ENCODE measurements around the gene TCEAL3. TPM values are rescaled to one million over a fixed set of nuclear protein-coding genes. Genes with fewer than 3 reads are reported as not detected.

Gene TCEAL3
- total RNA-seq: 1.3 and 2.9 TPM in 2 replicates

DNA sequence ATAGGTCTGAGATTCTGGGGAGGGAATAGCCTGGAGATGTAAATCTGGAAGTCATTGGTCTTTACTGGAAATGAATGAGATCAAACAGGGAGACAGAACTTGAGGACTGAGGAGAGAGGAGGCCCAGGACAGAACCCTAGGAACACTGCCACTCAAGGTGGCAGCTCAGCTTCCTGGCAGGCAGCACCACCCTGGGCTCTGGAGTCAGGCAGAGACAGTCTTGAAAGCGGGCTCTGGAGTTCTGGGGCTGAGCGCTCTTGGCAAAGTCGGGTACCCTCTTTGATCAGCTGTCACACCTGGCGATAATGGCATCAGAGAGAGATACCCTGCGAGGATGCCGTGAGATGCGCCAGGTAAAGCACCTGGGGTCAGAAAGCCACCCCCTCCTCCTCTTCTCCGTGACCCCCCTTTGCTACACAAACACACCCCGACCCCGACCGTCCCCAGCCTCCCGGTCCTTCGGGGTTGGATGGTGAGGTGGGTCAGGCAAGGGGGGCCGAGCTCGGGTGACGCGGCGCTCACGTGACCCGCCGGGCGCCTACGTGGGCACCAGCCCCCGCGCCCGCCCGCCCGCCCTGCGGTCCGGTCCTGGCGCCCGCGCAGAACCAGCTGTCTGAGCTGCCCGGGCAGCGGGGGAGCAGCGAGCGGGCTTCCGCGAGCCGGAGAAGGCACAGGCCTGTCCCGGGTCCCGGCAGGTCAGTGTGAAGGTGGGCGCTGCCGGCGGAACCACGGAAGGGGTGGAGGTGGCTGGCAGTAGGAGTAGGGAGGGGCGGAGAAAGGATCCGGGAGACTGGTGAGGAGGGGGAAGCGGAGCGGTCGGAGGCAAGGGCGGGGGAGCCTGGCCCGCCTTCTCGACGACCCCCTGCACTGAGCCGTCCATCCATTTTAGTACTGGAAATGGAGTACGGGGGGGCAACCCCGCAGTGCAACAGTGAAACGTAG, at the start of gene TCEAL3:
Gene TCEAL3 (plus strand): TSS at position 600 of the 942 bp plus-strand sequence. CDS start 1,102 bp downstream, outside the sequence.

DNA sequence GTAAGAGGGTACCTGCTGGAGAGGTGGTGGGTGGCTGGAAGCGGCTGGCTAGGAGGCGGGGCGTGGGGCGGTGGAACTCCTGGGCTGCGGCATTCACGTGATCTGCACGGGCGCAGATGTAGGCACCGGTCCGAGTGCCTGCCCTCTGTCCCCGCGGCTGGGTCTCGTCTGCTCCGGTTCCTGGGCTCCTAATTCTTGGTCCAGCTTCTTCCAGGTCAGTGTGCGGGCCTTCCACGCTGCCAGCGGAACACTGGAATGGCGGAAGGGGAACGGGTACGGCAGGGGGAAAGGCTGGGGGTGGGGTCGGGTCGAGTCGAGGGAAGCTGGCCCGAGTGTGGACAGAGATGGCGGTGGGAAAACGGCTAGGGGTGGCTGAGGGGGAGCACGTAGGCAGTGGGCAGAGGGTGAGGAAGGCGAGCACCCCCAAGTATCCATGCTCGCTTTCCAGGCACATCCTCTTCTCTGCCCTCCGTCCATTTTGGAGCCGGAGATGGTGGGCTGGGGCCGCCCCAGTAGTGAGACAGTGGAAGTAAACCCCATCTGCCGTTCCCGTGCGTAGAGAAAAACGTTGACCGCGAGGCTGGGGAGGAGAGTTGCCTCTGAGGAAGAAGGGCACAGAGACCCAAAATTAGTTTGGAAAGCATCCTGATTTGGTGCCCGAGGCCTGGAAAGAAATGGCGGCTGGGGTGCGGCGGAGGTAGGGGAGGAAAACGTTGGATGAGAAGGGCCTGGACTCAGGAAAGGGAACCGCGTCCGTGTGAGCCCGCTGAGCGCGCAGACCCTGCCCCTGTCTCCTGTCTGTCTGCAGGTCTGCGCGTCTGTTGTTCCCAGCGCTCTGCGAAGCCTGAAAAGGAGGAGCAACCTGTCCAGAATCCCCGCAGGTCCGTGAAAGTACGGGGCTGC, 22.1 kb upstream of the TCEAL3 start, which contains the start of gene TCEAL4:
Gene TCEAL4 (plus strand): TSS at position 105 of the 903 bp plus-strand sequence. CDS start 1,161 bp downstream, outside the sequence.

DNA sequence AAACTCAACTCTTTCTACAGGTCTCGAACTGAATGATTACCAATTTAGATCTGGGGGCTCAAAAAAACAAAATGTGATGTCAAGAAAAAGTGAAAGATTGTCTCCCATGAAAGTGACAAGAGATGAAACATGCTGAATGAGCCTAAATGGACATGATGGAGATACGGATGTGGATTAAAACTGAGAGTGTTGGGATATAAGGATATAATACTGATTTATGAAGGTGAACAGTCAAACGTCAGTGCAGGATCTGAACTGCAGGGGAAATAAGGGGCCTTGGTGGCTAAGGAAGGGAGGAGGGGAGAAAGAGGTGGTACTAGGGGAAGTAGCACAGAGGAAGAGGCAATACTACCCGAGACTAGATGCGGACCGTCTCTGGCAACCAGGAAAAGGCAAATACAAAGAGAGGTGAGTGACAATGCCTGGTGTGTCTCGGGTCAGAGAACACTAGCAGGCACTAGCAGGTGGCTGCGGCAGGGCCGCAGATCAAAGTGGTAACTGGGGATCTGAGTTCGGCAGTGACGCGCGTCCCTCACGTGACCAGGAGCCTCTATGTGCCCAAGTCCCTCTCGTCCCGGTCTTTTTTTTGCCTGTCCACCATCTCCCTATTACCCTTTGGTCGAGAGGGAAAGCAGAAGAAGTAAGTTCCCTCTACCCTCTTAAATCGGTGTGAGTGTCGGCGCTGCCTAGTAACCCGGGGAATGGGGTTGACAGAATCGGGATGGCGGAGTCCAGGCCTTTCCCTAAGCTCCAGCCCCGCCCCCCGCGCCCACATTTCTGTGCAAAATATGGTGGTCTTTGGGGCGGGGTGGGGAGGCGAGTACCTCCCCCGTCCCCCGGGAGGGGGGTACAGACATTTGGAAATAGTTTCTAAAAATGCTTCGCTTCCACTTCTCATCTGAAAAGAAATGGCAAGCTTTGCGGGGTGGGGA, 20.9 kb downstream of the TCEAL3 start, which contains the start of gene TCEAL1:
Gene TCEAL1 (plus strand): TSS at position 590 of the 932 bp plus-strand sequence. CDS start 942 bp downstream, outside the sequence.

Other genes starting within 250 kb of the TCEAL3 start
- gene BEX3, start 231.4 kb upstream of the TCEAL3 start, total RNA-seq: 88.2 and 133 TPM in 2 replicates
- not detected in 2 replicates for gene RAB40A, start 88.5 kb upstream of the TCEAL3 start, total RNA-seq
- gene TCEAL4, start 22.4 kb upstream of the TCEAL3 start, total RNA-seq: 17.3 and 31.3 TPM in 2 replicates
- 11.6 and 24.5 TPM in 2 replicates for gene TCEAL1, start 21.0 kb downstream of the TCEAL3 start, total RNA-seq
- gene MORF4L2, start 78.7 kb downstream of the TCEAL3 start, total RNA-seq: 318 and 687 TPM in 2 replicates
- not detected in 2 replicates for gene TMEM31, start 102.9 kb downstream of the TCEAL3 start, total RNA-seq
- gene PLP1, start 168.9 kb downstream of the TCEAL3 start, total RNA-seq: not detected in 2 replicates
- under 0.01 TPM in 1 of 2 replicates, not detected in the other for gene RAB9B, start 224.3 kb downstream of the TCEAL3 start, total RNA-seq